Measurements from ENCODE around the gene MMP17. TPM values are rescaled to one million over a fixed set of nuclear protein-coding genes. Genes with fewer than 3 reads are reported as not detected.

The MMP17 gene
- under 1 TPM; 0.17 to 0.27 TPM for total RNA-seq
- polyA plus RNA-seq (2013, experiment 1 of 2): 1.6 TPM
- 1.3 TPM for polyA plus RNA-seq (2013, experiment 2 of 2)
- 0 to 0.72 (median 0.12) reads per million in 172 experiments for total RNA-seq

GRCh38 chr12:131827961-131828534 lies at the start of gene MMP17:
Gene MMP17, plus strand, starts transcription at chr12:131828393. Its CDS starts 102 bp downstream, at chr12:131828495.
- intact Hi-C loops (cut with DNase I, micrococcal nuclease): no loop called here
- Mint-ChIP-seq H3K9me3 (no peaks in the 10 kb centered on the region), H3K27me3 (peaks cover 59% of the 10 kb centered on the region), H3K27ac (no peak within 1 kb of the TSS), H3K4me3 (peak within 1 kb of the TSS; percentile 74), H3K36me3 (ENCODE audit: low read depth) (no peaks in the 10 kb centered on the region), H3K4me1 (ENCODE audit: low read depth) (peaks cover 13% of the 10 kb centered on the region)
- peak within 1 kb of the TSS; percentile 35 for H3K4me3 ChIP-seq (ENCODE audit: low read length)
- H3K36me3 ChIP-seq (ENCODE audit: insufficient read depth, low read length): no peaks in the 10 kb centered on the region
- H3K9me3 ChIP-seq (ENCODE audit: control insufficient read depth in 1 of 2, insufficient read depth in 1 of 2, low read length in 2 of 2): peaks cover 0 to 17% of the 10 kb centered on the region in 2 experiments
- ATAC-seq (ENCODE audit: poor library complexity) (peak; percentile 74), DNase-seq (peak in 3 of 14 experiments; percentile 40 to 72 (median 66))
- peaks cover 30 to 47% of the 10 kb centered on the region in 2 experiments for H3K27me3 ChIP-seq (ENCODE audit: control insufficient read depth in 1 of 2, insufficient read depth in 2 of 2, low read length in 2 of 2)
- TF ChIP-seq CTCF (IDR thresholded peaks at IDR 0.05): no peak
- POLR2A ChIA-PET: no interaction called here
- H3K4me1 ChIP-seq (ENCODE audit: insufficient read depth, low read length): peaks cover 28% of the 10 kb centered on the region
- CTCF ChIA-PET: no interaction called here
- H3K27ac ChIP-seq (ENCODE audit: low read depth in 1 of 2, low read length in 2 of 2): no peak within 1 kb of the TSS

GRCh38 chr12:131779027-131779426 lies 49.2 kb upstream of the MMP17 start:
- TF ChIP-seq CTCF (IDR thresholded peaks at IDR 0.05): no peak
- ATAC-seq (ENCODE audit: poor library complexity) (no peak), DNase-seq (no peak)
- intact Hi-C loops (cut with DNase I, micrococcal nuclease): no loop called here
- Histone ChIP-seq H3K9me3 (ENCODE audit: control insufficient read depth in 1 of 2, insufficient read depth in 1 of 2, low read length in 2 of 2) (no peaks in the 10 kb centered on the region), H3K27ac (ENCODE audit: low read depth in 1 of 2, low read length in 2 of 2) (no peak overlapping the region), H3K36me3 (ENCODE audit: insufficient read depth, low read length) (peaks cover 72% of the 10 kb centered on the region), H3K4me3 (ENCODE audit: low read length) (no peak overlapping the region), H3K4me1 (ENCODE audit: insufficient read depth, low read length) (peaks cover 8% of the 10 kb centered on the region), H3K27me3 (ENCODE audit: control insufficient read depth in 1 of 2, insufficient read depth in 2 of 2, low read length in 2 of 2) (no peaks in the 10 kb centered on the region)
- H3K9me3 Mint-ChIP-seq: no peaks in the 10 kb centered on the region
- H3K36me3 Mint-ChIP-seq (ENCODE audit: low read depth): peaks cover 84% of the 10 kb centered on the region
- POLR2A ChIA-PET: no interaction called here
- CTCF ChIA-PET: no interaction called here
- no peaks in the 10 kb centered on the region for H3K27me3 Mint-ChIP-seq
- peaks cover 23% of the 10 kb centered on the region for H3K4me1 Mint-ChIP-seq (ENCODE audit: low read depth)
- H3K27ac Mint-ChIP-seq: no peak overlapping the region
- no peak overlapping the region for H3K4me3 Mint-ChIP-seq

- H3K27me3 Mint-ChIP-seq: no peaks in the 10 kb centered on the region
- Histone ChIP-seq H3K36me3 (ENCODE audit: insufficient read depth, low read length) (peaks cover 75% of the 10 kb centered on the region), H3K4me1 (ENCODE audit: insufficient read depth, low read length) (no peaks in the 10 kb centered on the region), H3K4me3 (ENCODE audit: low read length) (no peak overlapping the region), H3K27me3 (ENCODE audit: control insufficient read depth in 1 of 2, insufficient read depth in 2 of 2, low read length in 2 of 2) (no peaks in the 10 kb centered on the region), H3K27ac (ENCODE audit: low read depth in 1 of 2, low read length in 2 of 2) (no peak overlapping the region), H3K9me3 (ENCODE audit: control insufficient read depth in 1 of 2, insufficient read depth in 1 of 2, low read length in 2 of 2) (no peaks in the 10 kb centered on the region)
- TF ChIP-seq CTCF (IDR thresholded peaks at IDR 0.05): no peak
- ChIA-PET POLR2A (interaction anchor here (1.1 kb wide), 1 partner anchor 89 kb away, joined by 3 read pairs; no protein-coding TSS in a partner anchor), CTCF (no interaction called here)
- intact Hi-C loops (cut with DNase I, micrococcal nuclease): no loop called here
- ATAC-seq (ENCODE audit: poor library complexity) (no peak), DNase-seq (no peak)
- no peak overlapping the region for H3K4me3 Mint-ChIP-seq
- no peak overlapping the region for H3K27ac Mint-ChIP-seq
- H3K36me3 Mint-ChIP-seq (ENCODE audit: low read depth): peaks cover 82% of the 10 kb centered on the region
- no peaks in the 10 kb centered on the region for H3K9me3 Mint-ChIP-seq
- no peaks in the 10 kb centered on the region for H3K4me1 Mint-ChIP-seq (ENCODE audit: low read depth)
Observed at GRCh38 chr12:131782061-131782460, 46.1 kb upstream of the MMP17 start.
